Measurements from ENCODE around the gene FOLR1.
"Not testable (repeated sequence)": the region's sequence is repeated elsewhere in the genome, so short reads cannot be mapped to it uniquely, and the experiment has no call there.

FOLR1 gene

DNA sequence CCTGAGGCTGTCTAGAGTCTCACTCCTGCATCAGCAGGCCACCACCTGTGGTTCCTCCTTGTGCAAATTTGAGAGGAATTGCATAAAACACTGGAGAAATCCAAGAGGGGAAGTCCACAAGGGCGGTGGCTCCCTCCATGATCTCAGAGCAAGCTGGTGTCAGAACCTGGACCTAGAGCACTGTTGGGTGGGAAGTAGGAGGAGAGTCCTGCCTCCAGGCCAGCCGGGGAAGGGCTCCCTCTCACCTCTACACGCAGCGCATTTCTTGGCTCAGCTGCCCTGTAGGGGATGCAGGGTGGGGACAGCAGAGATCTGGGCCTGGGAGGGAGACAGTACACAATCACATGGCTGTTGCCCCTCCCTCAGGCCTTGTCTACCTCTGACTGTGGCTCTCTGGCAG is 19.9 kb upstream of the FOLR1 start:
- H3K4me3 Mint-ChIP-seq; intact Hi-C loops (cut with micrococcal nuclease); H3K36me3 Mint-ChIP-seq (ENCODE audit: low read depth); H3K9me3 Mint-ChIP-seq; H3K27me3 Mint-ChIP-seq: not testable (repeated sequence)
- Mint-ChIP-seq H3K27ac (peak overlapping the region; percentile 15), H3K4me1 (ENCODE audit: low read depth) (peaks cover 22% of the 10 kb centered on the region)

- H3K4me1 Mint-ChIP-seq (ENCODE audit: low read depth) = peaks cover 22% of the 10 kb centered on the region
- H3K4me3 Mint-ChIP-seq = no peak overlapping the region
- H3K36me3 Mint-ChIP-seq (ENCODE audit: low read depth) = no peaks in the 10 kb centered on the region
- H3K27me3 Mint-ChIP-seq = peaks cover 6% of the 10 kb centered on the region
- H3K27ac Mint-ChIP-seq = no peak overlapping the region
- intact Hi-C loops (cut with micrococcal nuclease) = no loop called here
- no peaks in the 10 kb centered on the region for H3K9me3 Mint-ChIP-seq
Observed at GRCh38 chr11:72173291-72173690, 18.6 kb upstream of the FOLR1 start.

DNA sequence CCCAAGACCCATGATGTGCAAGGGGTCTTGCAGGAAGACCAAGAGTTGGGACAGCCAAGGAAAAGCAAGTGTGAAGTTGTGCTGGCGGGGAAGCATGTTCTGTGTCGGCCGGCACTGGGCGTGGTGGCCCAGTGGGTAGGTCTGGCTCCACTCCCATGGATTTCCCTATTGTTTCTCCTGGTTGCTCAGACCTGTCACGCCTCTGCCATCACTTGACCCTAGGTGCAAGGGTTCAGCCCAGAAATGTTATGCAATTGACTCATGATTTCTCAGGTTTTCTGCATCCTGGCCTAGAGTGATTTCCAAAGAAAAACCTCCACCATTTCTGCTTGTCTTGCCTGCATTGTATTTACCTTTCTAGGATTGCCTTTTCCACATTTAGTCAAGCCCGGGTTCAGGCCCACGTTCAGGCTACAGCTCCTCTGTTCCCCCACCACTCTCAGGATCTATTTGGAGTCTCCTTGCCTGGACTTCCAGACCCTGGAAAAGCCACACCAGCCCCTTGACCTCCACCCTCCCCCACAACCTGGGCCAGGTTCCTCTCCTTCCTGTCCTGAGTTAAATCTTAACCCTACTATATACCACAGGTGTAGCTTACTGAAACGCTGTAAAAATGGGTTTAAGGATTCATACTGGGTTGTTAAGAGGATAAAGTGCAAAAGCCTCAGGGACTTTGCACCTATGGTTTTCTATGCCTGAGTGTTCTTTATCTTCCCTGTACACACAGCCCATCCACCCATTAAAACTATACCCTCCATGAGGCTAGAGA is 17.5 kb upstream of the FOLR1 start:
- Mint-ChIP-seq H3K9me3 (no peaks in the 10 kb centered on the region), H3K27me3 (peaks cover 3% of the 10 kb centered on the region), H3K27ac (no peak overlapping the region), H3K4me1 (ENCODE audit: low read depth) (peaks cover 22% of the 10 kb centered on the region), H3K36me3 (ENCODE audit: low read depth) (no peaks in the 10 kb centered on the region), H3K4me3 (no peak overlapping the region)
- intact Hi-C loops (cut with micrococcal nuclease) = no loop called here

DNA sequence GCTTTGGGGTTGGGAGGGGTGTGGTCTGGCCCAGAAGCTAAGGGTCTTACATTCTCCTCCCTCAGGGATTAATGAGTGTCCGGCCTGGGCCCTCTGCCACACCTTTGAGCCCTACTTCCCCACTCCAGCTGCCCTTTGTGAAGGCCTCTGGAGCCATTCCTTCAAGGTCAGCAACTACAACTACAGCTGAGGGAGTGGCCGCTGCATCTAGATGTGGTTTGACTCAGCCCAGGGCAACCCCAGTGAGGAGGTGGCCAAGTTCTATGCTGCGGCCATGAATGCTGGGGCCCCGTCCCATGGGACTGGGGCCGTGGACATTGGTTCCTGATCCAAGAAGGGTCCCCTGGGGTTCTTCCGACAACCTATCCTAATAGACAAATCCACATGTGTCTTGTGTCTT is 14.3 kb upstream of the FOLR1 start:
- Mint-ChIP-seq H3K4me3 (no peak overlapping the region), H3K36me3 (ENCODE audit: low read depth) (no peaks in the 10 kb centered on the region), H3K9me3 (no peaks in the 10 kb centered on the region), H3K27ac (no peak overlapping the region), H3K27me3 (peaks cover 11% of the 10 kb centered on the region), H3K4me1 (ENCODE audit: low read depth) (peaks cover 10% of the 10 kb centered on the region)
- intact Hi-C loops (cut with micrococcal nuclease) = no loop called here

DNA sequence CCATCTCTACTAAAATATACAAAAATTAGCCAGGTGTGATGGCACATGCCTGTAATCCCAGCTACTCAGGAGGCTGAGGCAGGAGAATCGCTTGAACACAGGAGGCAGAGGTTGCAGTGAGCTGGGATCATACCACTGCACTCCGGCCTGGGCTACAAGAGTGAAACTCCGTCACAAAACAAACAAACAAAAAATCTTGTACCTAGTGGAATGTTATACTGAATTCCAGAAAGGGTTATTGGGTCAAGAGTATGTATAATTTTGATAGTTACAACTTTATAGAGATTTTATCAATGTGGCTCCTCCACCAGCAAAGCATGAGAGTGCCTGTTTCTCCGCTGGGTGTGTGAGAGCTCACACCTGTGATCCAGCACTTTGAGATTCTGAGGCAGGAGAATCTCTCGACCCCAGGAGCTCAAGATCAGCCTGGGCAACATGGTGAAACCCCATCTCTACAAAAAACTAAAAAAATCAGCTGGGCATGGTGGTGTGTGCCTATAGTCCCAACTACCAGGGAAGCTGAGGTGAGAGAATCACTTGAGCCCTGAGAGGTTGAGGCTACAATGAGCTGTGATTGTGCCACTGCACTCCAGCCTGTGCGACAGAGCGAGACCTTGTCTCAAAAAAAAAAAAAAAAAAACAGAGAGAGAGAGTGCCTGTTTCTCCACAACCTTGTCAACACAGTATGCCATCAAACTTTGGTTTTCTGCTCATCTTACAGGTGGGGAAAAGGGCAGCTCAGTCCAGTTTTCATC is 12.7 kb upstream of the FOLR1 start:
- no peaks in the 10 kb centered on the region for H3K9me3 Mint-ChIP-seq
- intact Hi-C loops (cut with micrococcal nuclease) = no loop called here
- no peak overlapping the region for H3K4me3 Mint-ChIP-seq
- no peak overlapping the region for H3K27ac Mint-ChIP-seq
- H3K27me3 Mint-ChIP-seq = peaks cover 11% of the 10 kb centered on the region
- peaks cover 12% of the 10 kb centered on the region for H3K4me1 Mint-ChIP-seq (ENCODE audit: low read depth)
- H3K36me3 Mint-ChIP-seq (ENCODE audit: low read depth) = no peaks in the 10 kb centered on the region

DNA sequence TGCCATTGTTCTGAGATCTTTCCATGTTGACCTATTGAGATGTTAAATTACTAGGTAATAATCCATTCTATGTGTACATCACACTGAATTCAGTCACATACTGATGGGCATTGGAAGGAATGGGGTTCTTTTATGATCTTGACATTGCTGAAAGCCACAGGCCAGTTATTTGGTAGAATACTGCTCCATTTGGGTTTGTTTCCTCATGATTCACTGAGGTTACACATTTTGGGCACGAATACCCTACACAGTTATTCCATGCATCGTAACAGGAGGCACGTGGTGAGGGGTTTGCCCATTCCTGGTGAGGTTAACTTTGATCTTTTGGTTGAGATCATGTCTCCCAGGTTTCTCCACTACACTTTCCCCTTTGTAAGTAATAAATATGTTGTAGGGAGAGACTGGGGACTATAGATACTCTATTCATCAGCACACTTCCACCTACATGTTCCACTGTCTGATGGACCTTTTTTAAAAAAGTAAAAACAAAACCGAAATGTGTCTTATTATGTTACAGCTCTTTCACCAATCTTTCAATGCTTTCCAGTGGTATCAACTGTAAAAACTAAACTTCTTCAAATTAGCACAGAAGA is 12.0 kb upstream of the FOLR1 start:
- Mint-ChIP-seq H3K36me3 (ENCODE audit: low read depth) (no peaks in the 10 kb centered on the region), H3K4me3 (no peak overlapping the region), H3K27me3 (peaks cover 11% of the 10 kb centered on the region), H3K9me3 (no peaks in the 10 kb centered on the region), H3K4me1 (ENCODE audit: low read depth) (peaks cover 12% of the 10 kb centered on the region), H3K27ac (no peak overlapping the region)
- intact Hi-C loops (cut with micrococcal nuclease) = loop anchor here (5.0 kb wide), 1 partner anchor 57 kb away; no protein-coding TSS in a partner anchor

DNA sequence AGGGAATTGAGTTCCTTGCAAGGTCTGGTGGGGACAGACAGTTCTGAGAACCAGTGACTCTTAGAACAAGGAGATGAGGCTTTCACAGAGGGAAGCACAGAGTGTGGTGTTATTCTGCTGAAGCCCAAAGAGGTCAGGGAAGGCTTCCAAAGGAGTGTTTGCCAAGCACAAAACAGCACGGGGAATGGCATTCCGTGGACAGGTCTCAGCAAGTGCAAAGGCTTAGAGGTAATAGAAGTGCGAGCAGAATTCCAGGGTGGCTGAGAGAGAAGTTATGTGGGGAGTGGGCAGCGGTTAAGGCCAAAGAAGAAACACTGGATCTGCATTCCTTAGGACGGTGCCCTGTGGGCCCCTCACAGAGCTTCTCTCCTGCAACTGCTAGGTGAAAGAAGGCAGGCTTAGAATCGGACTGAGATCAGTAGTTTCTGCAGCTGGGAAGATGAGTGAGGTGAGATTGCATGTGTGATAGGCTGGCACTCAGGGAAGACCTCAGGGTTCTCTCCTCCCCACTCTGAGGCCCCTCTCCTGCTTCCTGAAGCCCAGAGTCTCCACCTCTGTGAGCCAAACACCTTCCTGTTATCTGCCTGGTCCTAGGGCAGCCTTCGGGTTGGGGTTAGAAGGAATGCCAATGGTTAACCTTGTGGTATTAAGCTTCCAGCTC is 10.9 kb upstream of the FOLR1 start:
- not testable (repeated sequence) for H3K27ac Mint-ChIP-seq; H3K9me3 Mint-ChIP-seq; H3K36me3 Mint-ChIP-seq (ENCODE audit: low read depth); H3K4me3 Mint-ChIP-seq
- Mint-ChIP-seq H3K4me1 (ENCODE audit: low read depth) (peaks cover 12% of the 10 kb centered on the region), H3K27me3 (peaks cover 11% of the 10 kb centered on the region)
- intact Hi-C loops (cut with micrococcal nuclease) = loop anchor here (5.0 kb wide), 1 partner anchor 56 kb away; no protein-coding TSS in a partner anchor

DNA sequence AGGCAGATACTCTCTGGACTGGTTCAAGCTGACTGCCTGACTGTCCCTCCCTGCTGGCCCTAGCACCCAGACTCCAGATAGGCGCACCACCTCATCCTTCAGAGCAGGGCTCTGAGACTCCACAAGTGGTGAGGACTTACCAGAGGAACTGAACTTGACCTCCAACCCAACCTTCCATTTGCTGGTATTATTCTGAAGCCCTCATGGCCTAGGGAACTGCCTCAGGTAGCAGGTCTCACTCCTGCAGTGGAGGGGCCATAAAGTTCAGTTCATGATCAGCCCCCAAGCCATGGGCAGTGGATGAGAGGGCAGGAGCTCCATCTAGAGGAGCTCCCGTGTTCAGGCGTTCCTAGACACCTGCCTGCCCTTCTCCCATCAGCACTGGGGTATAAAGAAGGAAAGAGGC is 10.4 kb upstream of the FOLR1 start:
- H3K4me1 Mint-ChIP-seq (ENCODE audit: low read depth) = peaks cover 12% of the 10 kb centered on the region
- peaks cover 11% of the 10 kb centered on the region for H3K27me3 Mint-ChIP-seq

GRCh38 chr11:72188267-72188666 is 3.7 kb upstream of the FOLR1 start:
- intact Hi-C loops (cut with micrococcal nuclease) = no loop called here
- no peaks in the 10 kb centered on the region for H3K27me3 Mint-ChIP-seq
- H3K9me3 Mint-ChIP-seq = no peaks in the 10 kb centered on the region
- H3K4me1 Mint-ChIP-seq (ENCODE audit: low read depth) = peaks cover 5% of the 10 kb centered on the region
- no peak overlapping the region for H3K4me3 Mint-ChIP-seq
- H3K36me3 Mint-ChIP-seq (ENCODE audit: low read depth) = no peaks in the 10 kb centered on the region
- H3K27ac Mint-ChIP-seq = no peak overlapping the region

More for the DNA sequence above, 10.4 kb upstream of the FOLR1 start:
- H3K9me3 Mint-ChIP-seq; H3K27ac Mint-ChIP-seq; H3K4me3 Mint-ChIP-seq; H3K36me3 Mint-ChIP-seq (ENCODE audit: low read depth): not testable (repeated sequence)
- intact Hi-C loops (cut with micrococcal nuclease) = loop anchor here (5.0 kb wide), 1 partner anchor 56 kb away; no protein-coding TSS in a partner anchor

GRCh38 chr11:72189455-72190250 is 2.3 kb upstream of the FOLR1 start:
- Mint-ChIP-seq H3K9me3 (no peaks in the 10 kb centered on the region), H3K27me3 (no peaks in the 10 kb centered on the region), H3K4me3 (no peak overlapping the region), H3K27ac (peak overlapping the region; percentile 16), H3K36me3 (ENCODE audit: low read depth) (no peaks in the 10 kb centered on the region), H3K4me1 (ENCODE audit: low read depth) (no peaks in the 10 kb centered on the region)
- intact Hi-C loops (cut with micrococcal nuclease) = no loop called here

DNA sequence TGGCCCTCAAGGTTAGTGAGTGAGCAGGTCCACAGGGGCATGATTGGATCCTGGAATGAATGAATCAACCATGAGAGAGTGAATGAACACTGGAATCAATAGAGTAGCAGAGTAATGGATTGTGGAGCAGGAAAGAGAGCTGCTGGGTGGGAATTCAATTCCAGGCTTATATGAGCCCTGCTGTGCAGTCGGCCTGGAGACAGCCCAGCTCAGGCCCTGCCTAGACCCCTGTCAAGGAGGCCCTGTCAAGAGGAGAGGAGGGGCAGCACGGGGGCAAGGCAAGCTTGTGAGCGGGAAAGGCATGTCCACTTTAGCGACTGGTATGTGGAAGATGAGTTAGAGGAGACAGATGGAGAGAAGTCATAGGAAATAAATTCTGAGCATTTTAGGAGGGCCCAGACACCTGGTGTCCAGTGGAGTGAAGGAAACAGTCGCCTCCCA is 1.3 kb upstream of the FOLR1 start:
- H3K4me3 Mint-ChIP-seq = no peak overlapping the region
- H3K4me1 Mint-ChIP-seq (ENCODE audit: low read depth) = peaks cover 2% of the 10 kb centered on the region
- peaks cover 1% of the 10 kb centered on the region for H3K27me3 Mint-ChIP-seq
- H3K27ac Mint-ChIP-seq = peak overlapping the region; percentile 5
- intact Hi-C loops (cut with micrococcal nuclease) = no loop called here
- no peaks in the 10 kb centered on the region for H3K9me3 Mint-ChIP-seq
- H3K36me3 Mint-ChIP-seq (ENCODE audit: low read depth) = no peaks in the 10 kb centered on the region

GRCh38 chr11:72195518-72196270 is 3.8 kb downstream of the FOLR1 start:
- intact Hi-C loops (cut with micrococcal nuclease) = no loop called here
- Mint-ChIP-seq H3K4me3 (no peak overlapping the region), H3K27me3 (peaks cover 1% of the 10 kb centered on the region), H3K27ac (no peak overlapping the region), H3K4me1 (ENCODE audit: low read depth) (peaks cover 7% of the 10 kb centered on the region), H3K36me3 (ENCODE audit: low read depth) (no peaks in the 10 kb centered on the region), H3K9me3 (no peaks in the 10 kb centered on the region)

- H3K27ac Mint-ChIP-seq; H3K27me3 Mint-ChIP-seq; H3K4me3 Mint-ChIP-seq; intact Hi-C loops (cut with micrococcal nuclease); H3K36me3 Mint-ChIP-seq (ENCODE audit: low read depth); H3K9me3 Mint-ChIP-seq: not testable (repeated sequence)
- H3K4me1 Mint-ChIP-seq (ENCODE audit: low read depth) = peaks cover 29% of the 10 kb centered on the region
Observed at GRCh38 chr11:72201445-72201844, 9.5 kb downstream of the FOLR1 start.
